Fibroblast of the aortic adventitia (primary cell): ENCODE results near the gene NUAK1. TPM values are rescaled to one million over a fixed set of nuclear protein-coding genes. Genes with fewer than 3 reads are reported as not detected.

ENCODE experiments used
- DNase-seq: peaks from one replicate; pipeline ENCODE4 v3.0.0-alpha.2; 2010; ENCODE audit warnings: low read depth
- H3K4me3 ChIP-seq: 2 replicates; pipeline ENCODE4 v1.5.1; 2011; ENCODE audit warnings: low read depth, mild to moderate bottlenecking, control low read depth, low read length, moderate library complexity
- CTCF ChIP-seq: IDR thresholded peaks from 2 replicates; pipeline ENCODE4 v1.5.1; 2011; ENCODE audit warnings: mild to moderate bottlenecking, low read length, control low read depth, inconsistent platforms; ENCODE audit not compliant: insufficient read depth
- total RNA-seq: library from RNA; depleted of rRNA; stranded (reverse); fragments of >200 nt; gene quantifications from 2 replicates; pipeline ENCODE4 v1.2.3, GENCODE V29; 2012; ENCODE audit warnings: low replicate concordance

The NUAK1 gene
- total RNA-seq, 1 donor: 3.0 TPM

DNA sequence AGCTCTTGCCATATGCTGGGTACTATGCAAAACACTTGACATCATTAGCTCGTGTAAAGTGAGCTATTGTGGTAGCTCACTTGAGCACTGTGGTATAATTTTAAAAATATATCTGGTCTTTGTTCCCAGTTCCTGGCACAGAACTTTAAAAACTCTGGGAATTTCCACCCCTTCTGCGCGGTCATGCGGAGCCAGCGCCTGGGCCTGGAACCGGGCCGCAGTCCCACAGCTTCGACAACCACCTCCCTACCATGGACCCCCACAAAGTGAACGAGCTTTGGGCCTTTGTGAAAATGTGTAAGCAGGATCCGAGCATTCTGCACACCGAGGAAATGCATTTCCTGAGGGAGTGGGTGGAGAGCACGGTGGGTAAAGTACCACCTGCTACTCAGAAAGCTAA lies 123.1 kb downstream of the NUAK1 start:
- TF ChIP-seq CTCF: no peak
- no peak for DNase-seq
- no peak overlapping the region for H3K4me3 ChIP-seq

GRCh38 chr12:106013941-106014340 lies 124.8 kb downstream of the NUAK1 start:
- H3K4me3 ChIP-seq: no peak overlapping the region
- no peak for TF ChIP-seq CTCF
- no peak for DNase-seq

Other genes starting within 250 kb of the NUAK1 start
- 162 and 217 TPM in 2 replicates for gene CKAP4, start 109.1 kb upstream of the NUAK1 start, total RNA-seq
- 36.1 and 42.4 TPM in 2 replicates for gene TCP11L2, start 163.8 kb upstream of the NUAK1 start, total RNA-seq
- gene POLR3B, start 218.8 kb upstream of the NUAK1 start, total RNA-seq: 11.1 and 18.5 TPM in 2 replicates